DND-41 (cell line): ENCODE data around the gene TTC28.

Experiments used
- ATAC-seq: fragments of 200-7000 bp; cut with Tn5 transposase; 3 replicates; pipeline ENCODE4 v1.9.1; 2021; ENCODE audit warnings: low read depth; ENCODE audit not compliant: insufficient read depth
- DNase-seq: peaks from one replicate; pipeline ENCODE4 v3.0.0-alpha.2; 2020
- H2AFZ ChIP-seq: 2 replicates; pipeline ENCODE4 v1.6.0; 2012; ENCODE audit warnings: low read depth, low read length
- H3K27ac ChIP-seq: 2 replicates; pipeline ENCODE4 v1.5.1; 2012; ENCODE audit warnings: low read length, inconsistent platforms
- H3K27me3 ChIP-seq: fragments of 200-600 bp; sonication (generic); 2 replicates; pipeline ENCODE4 v1.6.0; 2012; ENCODE audit warnings: low read length, mild to moderate bottlenecking, inconsistent platforms; ENCODE audit not compliant: insufficient read depth, poor library complexity
- H3K36me3 ChIP-seq: 2 replicates; pipeline ENCODE4 v1.5.1; 2012; ENCODE audit warnings: low read length, inconsistent platforms; ENCODE audit not compliant: insufficient read depth
- H3K4me1 ChIP-seq: 2 replicates; pipeline ENCODE4 v1.5.1; 2012; ENCODE audit warnings: mild to moderate bottlenecking, low read length; ENCODE audit not compliant: insufficient read depth
- H3K4me2 ChIP-seq: 2 replicates; pipeline ENCODE4 v1.6.0; 2012; ENCODE audit warnings: mild to moderate bottlenecking, moderate library complexity, low read length, inconsistent platforms; ENCODE audit not compliant: insufficient read depth
- H3K4me3 ChIP-seq, 2 experiments: fragments of 200-600 bp in 1 of 2; shearing (Covaris generic) in 1 of 2; 2 replicates each; pipeline ENCODE4 v1.5.1; 2012 to 2016; ENCODE audit warnings: inconsistent platforms in 2 of 2, low read length in 2 of 2, mild to moderate bottlenecking in 2 of 2, low read depth in 1 of 2, moderate library complexity in 1 of 2
- H3K79me2 ChIP-seq: 2 replicates; pipeline ENCODE4 v1.6.0; 2012; ENCODE audit warnings: low read length, inconsistent platforms; ENCODE audit not compliant: insufficient read depth
- H3K9ac ChIP-seq: 2 replicates; pipeline ENCODE4 v1.6.0; 2012; ENCODE audit warnings: low read depth, mild to moderate bottlenecking, inconsistent platforms, low read length, moderate library complexity
- H3K9me3 ChIP-seq: 2 replicates; pipeline ENCODE4 v1.5.1; 2012; ENCODE audit warnings: low read length, moderate library complexity, mild to moderate bottlenecking, inconsistent platforms; ENCODE audit not compliant: insufficient read depth, severe bottlenecking
- H4K20me1 ChIP-seq: 2 replicates; pipeline ENCODE4 v1.6.0; 2012; ENCODE audit warnings: low read length; ENCODE audit not compliant: insufficient read depth
- EZH2 ChIP-seq: IDR thresholded peaks from 3 replicates; pipeline ENCODE4 v1.6.1; 2012; ENCODE audit warnings: borderline replicate concordance, low read depth, mild to moderate bottlenecking, moderate library complexity, low read length, inconsistent platforms; ENCODE audit not compliant: severe bottlenecking
- TF ChIP-seq, protein P1 (sequence below): IDR thresholded peaks from 2 replicates; pipeline ENCODE4 v1.5.1; 2012; ENCODE audit warnings: borderline replicate concordance, low read length, moderate library complexity, mild to moderate bottlenecking; ENCODE audit not compliant: poor library complexity, severe bottlenecking; ENCODE audit errors: extremely low read depth

TTC28 gene

DNA sequence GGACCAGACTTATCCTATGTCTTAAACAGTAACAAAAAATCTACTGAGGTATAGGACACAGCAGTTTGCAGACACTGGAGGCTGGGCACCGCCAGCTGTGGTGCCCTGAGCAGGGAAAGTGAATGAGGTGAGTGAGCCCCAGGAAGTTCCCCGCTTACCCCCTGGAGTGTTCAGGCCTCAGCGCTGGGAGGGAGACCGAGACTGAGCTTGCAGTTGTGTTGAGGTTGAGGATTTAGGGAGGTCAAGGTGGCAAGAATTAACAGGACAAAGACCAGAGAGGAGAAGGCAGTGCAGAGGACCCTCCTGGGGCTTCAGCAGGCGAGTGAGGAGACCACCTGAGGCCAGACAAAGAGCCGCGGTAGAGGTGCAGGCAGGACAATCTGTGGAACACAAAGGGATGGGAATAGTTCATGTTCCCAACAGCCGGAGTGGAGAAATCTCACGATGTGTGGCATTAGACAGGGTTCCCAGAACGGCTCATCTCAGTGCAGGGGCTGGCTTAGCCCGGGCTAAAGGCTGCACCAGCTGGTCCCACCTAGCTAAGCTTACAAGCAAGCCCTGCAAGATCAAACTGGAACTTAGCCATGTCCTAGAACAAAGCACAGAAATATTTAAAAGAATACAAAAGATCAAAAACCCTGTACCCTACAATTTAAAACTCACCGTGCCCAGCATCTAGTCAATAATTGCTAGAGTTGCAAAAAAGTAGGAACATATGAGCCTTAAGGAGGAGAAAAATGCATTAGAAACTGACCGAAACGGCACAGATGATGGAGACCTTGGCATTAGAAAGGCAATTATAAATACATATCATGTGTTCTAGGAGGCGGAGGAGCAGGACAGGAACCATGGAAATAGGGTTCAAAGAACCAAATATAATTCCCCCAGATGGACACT lies 713.2 kb downstream of the TTC28 start:
- Histone ChIP-seq H3K27me3 (no peaks in the 10 kb centered on the region), H3K9me3 (peaks cover 7% of the 10 kb centered on the region), H3K27ac (no peak overlapping the region), H3K4me3 (no peak overlapping the region), H3K79me2 (no peaks in the 10 kb centered on the region), H4K20me1 (no peaks in the 10 kb centered on the region), H2AFZ (no peak overlapping the region), H3K9ac (no peak overlapping the region), H3K36me3 (no peaks in the 10 kb centered on the region), H3K4me2 (no peak overlapping the region), H3K4me1 (no peaks in the 10 kb centered on the region)
- TF ChIP-seq, protein P1, sequence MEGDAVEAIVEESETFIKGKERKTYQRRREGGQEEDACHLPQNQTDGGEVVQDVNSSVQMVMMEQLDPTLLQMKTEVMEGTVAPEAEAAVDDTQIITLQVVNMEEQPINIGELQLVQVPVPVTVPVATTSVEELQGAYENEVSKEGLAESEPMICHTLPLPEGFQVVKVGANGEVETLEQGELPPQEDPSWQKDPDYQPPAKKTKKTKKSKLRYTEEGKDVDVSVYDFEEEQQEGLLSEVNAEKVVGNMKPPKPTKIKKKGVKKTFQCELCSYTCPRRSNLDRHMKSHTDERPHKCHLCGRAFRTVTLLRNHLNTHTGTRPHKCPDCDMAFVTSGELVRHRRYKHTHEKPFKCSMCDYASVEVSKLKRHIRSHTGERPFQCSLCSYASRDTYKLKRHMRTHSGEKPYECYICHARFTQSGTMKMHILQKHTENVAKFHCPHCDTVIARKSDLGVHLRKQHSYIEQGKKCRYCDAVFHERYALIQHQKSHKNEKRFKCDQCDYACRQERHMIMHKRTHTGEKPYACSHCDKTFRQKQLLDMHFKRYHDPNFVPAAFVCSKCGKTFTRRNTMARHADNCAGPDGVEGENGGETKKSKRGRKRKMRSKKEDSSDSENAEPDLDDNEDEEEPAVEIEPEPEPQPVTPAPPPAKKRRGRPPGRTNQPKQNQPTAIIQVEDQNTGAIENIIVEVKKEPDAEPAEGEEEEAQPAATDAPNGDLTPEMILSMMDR = no peak
- no peak for TF ChIP-seq EZH2
- DNase-seq = no peak
- no peak for ATAC-seq

DNA sequence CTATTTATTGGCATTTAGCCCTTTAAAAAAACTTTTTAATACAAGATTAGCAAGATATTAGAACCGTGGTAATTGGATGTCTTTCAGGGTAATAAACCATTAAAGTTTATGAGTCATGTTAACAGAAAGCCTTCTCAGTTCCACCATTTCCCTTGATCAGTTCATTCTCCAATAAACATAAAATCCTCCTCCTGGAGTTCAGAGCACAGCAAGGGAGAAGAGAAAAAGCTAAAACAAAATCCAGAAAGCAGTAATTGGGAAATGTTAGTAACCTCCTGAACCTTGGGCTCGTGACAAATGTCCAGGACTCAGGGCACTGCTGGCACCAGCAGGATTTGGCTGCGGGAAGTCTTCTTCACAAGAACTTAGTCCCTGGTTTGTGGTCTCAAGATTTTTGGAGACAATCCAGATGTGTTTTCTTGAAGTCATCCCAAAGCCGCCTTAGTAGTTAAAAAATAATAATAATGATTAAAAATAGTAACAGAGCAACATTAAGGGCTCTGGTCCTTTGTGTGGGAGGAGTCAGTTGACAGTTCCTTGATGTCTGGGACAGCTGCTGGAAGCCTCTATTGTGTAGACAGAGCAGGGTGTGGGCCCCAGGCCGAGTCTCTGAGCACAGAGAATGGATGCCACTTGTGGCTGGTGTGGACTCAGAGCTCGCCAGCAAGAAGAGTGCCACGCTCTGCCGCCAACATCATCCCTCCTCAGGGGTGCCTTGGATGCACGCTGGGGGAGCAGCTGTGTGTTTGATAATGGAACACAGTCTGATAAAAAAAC lies 717.2 kb downstream of the TTC28 start:
- Histone ChIP-seq H3K27me3 (no peaks in the 10 kb centered on the region), H3K9me3 (no peaks in the 10 kb centered on the region), H3K27ac (no peak overlapping the region), H3K4me3 (no peak overlapping the region), H3K4me1 (no peaks in the 10 kb centered on the region), H3K9ac (no peak overlapping the region), H3K79me2 (no peaks in the 10 kb centered on the region), H3K4me2 (no peak overlapping the region), H2AFZ (no peak overlapping the region), H3K36me3 (no peaks in the 10 kb centered on the region), H4K20me1 (no peaks in the 10 kb centered on the region)
- peak; percentile 40; the same call in 1 of the 3 replicates for ATAC-seq
- TF ChIP-seq, protein P1 = no peak
- TF ChIP-seq EZH2 = no peak
- no peak for DNase-seq

DNA sequence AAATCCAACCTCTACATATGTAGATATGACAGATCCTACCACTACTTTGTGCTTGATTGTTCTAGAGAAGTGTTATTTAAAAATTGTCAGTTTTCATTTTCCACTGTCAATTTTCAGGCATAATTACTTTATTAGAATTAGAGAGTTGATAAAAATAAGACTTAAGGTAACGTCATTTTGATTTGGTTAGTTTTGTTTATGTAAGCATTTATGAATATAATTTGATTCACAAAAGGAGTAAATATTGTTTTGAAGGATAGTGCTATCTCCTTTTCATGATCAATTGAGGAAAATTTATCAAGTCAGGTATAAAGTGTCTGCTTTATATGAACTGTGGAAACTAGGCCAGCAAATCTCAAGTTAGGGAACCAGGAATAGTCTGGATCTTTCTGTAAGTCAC lies 718.0 kb downstream of the TTC28 start:
- H3K9ac ChIP-seq = no peak overlapping the region

More for the DNA sequence above, 718.0 kb downstream of the TTC28 start:
- H3K27ac ChIP-seq = no peak overlapping the region
- H3K27me3 ChIP-seq = no peaks in the 10 kb centered on the region
- ATAC-seq (no peak), DNase-seq (no peak)
- no peak overlapping the region for H3K4me2 ChIP-seq
- TF ChIP-seq, protein P1 = no peak
- no peak for TF ChIP-seq EZH2
- no peaks in the 10 kb centered on the region for H3K36me3 ChIP-seq
- H3K4me3 ChIP-seq = no peak overlapping the region
- no peaks in the 10 kb centered on the region for H3K4me1 ChIP-seq
- H3K9me3 ChIP-seq = no peaks in the 10 kb centered on the region
- no peaks in the 10 kb centered on the region for H4K20me1 ChIP-seq
- H3K79me2 ChIP-seq = no peaks in the 10 kb centered on the region
- no peak overlapping the region for H2AFZ ChIP-seq
